HCT116 (cell line): ENCODE results near the gene CHST11. TPM values are rescaled to one million over a fixed set of nuclear protein-coding genes. Genes with fewer than 3 reads are reported as not detected.

ENCODE experiments used
- ATAC-seq: fragments of 200-7000 bp; cut with Tn5 transposase; 2 replicates; pipeline ENCODE4 v1.9.1; 2020; ENCODE audit warnings: mild to moderate bottlenecking, moderate library complexity
- BruUV-seq: library from RNA; stranded (reverse); fragments of 400-500 nt; replicated peaks from 2 replicates; lab custom pipeline; 2021; lab: Mats Ljungman, UMichigan
- CTCF ChIA-PET: fragments of 300-600 bp; sonication (Branson Sonifier 250); formaldehyde crosslinking; loops from one replicate; lab custom pipeline; 2021; ENCODE audit warnings: antibody characterized with exemption; lab: Charles Lee
- POLR2A ChIA-PET: fragments of 300-600, 350-600 bp; sonication (Branson Sonifier 250); formaldehyde crosslinking; loops from one replicate; lab custom pipeline; 2021; ENCODE audit warnings: antibody characterized with exemption; lab: Charles Lee
- RAD21 ChIA-PET, 2 experiments: fragments of 300-600 bp; sonication (Branson Sonifier 250); formaldehyde crosslinking; loops; one replicate each; lab custom pipeline; 2023; ENCODE audit warnings: low total read pairs in 2 of 2; ENCODE audit not compliant: uncharacterized antibody in 2 of 2, unreplicated experiment in 2 of 2, low non-redundant PET in 1 of 2; lab: Charles Lee
- DNase-seq: peaks from one replicate; pipeline ENCODE4 v3.0.0-alpha.2; 2010; ENCODE audit warnings: low read depth, low spot score
- H2AFZ ChIP-seq: fragments of 200-600 bp; shearing (Covaris generic), sonication (generic); 2 replicates; pipeline ENCODE4 v1.6.1; 2017; ENCODE audit warnings: low read depth, mixed run types, mixed read lengths, antibody characterized with exemption, low read length; ENCODE audit not compliant: poor library complexity, severe bottlenecking
- H3K27ac ChIP-seq: 2 replicates; pipeline ENCODE4 v1.5.1; 2012; ENCODE audit warnings: low read depth, low read length
- H3K27me3 ChIP-seq: fragments of 200-600 bp; sonication (generic); 2 replicates; pipeline ENCODE4 v1.6.1; 2016; ENCODE audit warnings: mixed run types, low read length, mixed read lengths; ENCODE audit not compliant: insufficient read depth
- H3K36me3 ChIP-seq, 2 experiments: fragments of 200-500 bp in 1 of 2; fragments of 200-600 bp in 1 of 2; sonication (Bioruptor generic) in 1 of 2; sonication (generic) in 1 of 2; 2 replicates each; pipeline versions ENCODE4 v1.5.1 to v1.6.1; 2014 to 2016; ENCODE audit warnings: low read length in 2 of 2, inconsistent platforms in 1 of 2, mixed read lengths in 1 of 2, mixed run types in 1 of 2; ENCODE audit not compliant: insufficient read depth in 2 of 2, control insufficient read depth in 1 of 2
- H3K4me1 ChIP-seq, 2 experiments: fragments of 200-600 bp in 1 of 2; sonication (generic) in 1 of 2; 2 replicates each; pipeline versions ENCODE4 v1.5.1 to v1.6.1; 2012 to 2017; ENCODE audit warnings: low read length in 2 of 2, inconsistent platforms in 1 of 2, mild to moderate bottlenecking in 1 of 2, mixed read lengths in 1 of 2, mixed run types in 1 of 2, moderate library complexity in 1 of 2; ENCODE audit not compliant: insufficient read depth in 2 of 2, control insufficient read depth in 1 of 2
- H3K4me2 ChIP-seq: fragments of 200-600 bp; sonication (generic); 2 replicates; pipeline ENCODE4 v1.6.1; 2017; ENCODE audit warnings: mixed run types, low read length, mixed read lengths
- H3K4me3 ChIP-seq, 2 experiments: fragments of 200-600 bp in 1 of 2; sonication (generic) in 1 of 2; replicated peaks in 1 of 2; 2 replicates each; pipeline ENCODE4 v1.5.1; 2011 to 2016; ENCODE audit warnings: low read length in 2 of 2, control low read depth in 1 of 2, low read depth in 1 of 2, mild to moderate bottlenecking in 1 of 2, mixed read lengths in 1 of 2, mixed run types in 1 of 2
- H3K79me2 ChIP-seq: fragments of 200-600 bp; sonication (generic); 2 replicates; pipeline ENCODE4 v1.6.1; 2017; ENCODE audit warnings: mild to moderate bottlenecking, mixed run types, low read length, moderate library complexity, mixed read lengths; ENCODE audit not compliant: insufficient read depth
- H3K9ac ChIP-seq: fragments of 200-600 bp; sonication (generic); 2 replicates; pipeline ENCODE4 v1.6.1; 2016; ENCODE audit warnings: low read length, mixed read lengths
- H3K9me2 ChIP-seq: fragments of 200-600 bp; sonication (generic), shearing (Covaris generic); 2 replicates; pipeline ENCODE4 v1.6.1; 2017; ENCODE audit warnings: mixed run types, mild to moderate bottlenecking, moderate library complexity; ENCODE audit not compliant: insufficient read depth
- H3K9me3 ChIP-seq, 2 experiments: fragments of 200-500 bp in 1 of 2; fragments of 200-600 bp in 1 of 2; sonication (Bioruptor generic) in 1 of 2; sonication (generic) in 1 of 2; 2 replicates each; pipeline ENCODE4 v1.6.1; 2014 to 2017; ENCODE audit warnings: low read length in 2 of 2, mixed read lengths in 2 of 2, inconsistent platforms in 1 of 2, low read depth in 1 of 2, mild to moderate bottlenecking in 1 of 2, mixed run types in 1 of 2, moderate library complexity in 1 of 2; ENCODE audit not compliant: control insufficient read depth in 1 of 2, insufficient read depth in 1 of 2
- H4K20me1 ChIP-seq: fragments of 200-600 bp; sonication (generic), shearing (Covaris generic); 2 replicates; pipeline ENCODE4 v1.6.1; 2017; ENCODE audit warnings: mixed run types, mild to moderate bottlenecking, moderate library complexity; ENCODE audit not compliant: insufficient read depth
- ATF3 ChIP-seq: IDR thresholded peaks from 2 replicates; pipeline ENCODE4 v1.6.1; 2012
- CTCF ChIP-seq, 3 experiments: fragments of 200-600 bp in 1 of 3; sonication (generic) in 1 of 3; IDR thresholded peaks in 2 of 3; conservative IDR thresholded peaks in 1 of 3; 2 replicates each; pipeline ENCODE4 v1.5.1; 2012 to 2017; ENCODE audit warnings: low read depth in 2 of 3, low read length in 2 of 3, antibody characterized with exemption in 1 of 3, borderline replicate concordance in 1 of 3, control low read depth in 1 of 3, mild to moderate bottlenecking in 1 of 3, mixed read lengths in 1 of 3, mixed run types in 1 of 3, moderate library complexity in 1 of 3; ENCODE audit not compliant: insufficient read depth in 1 of 3
- EGR1 ChIP-seq: IDR thresholded peaks from 2 replicates; pipeline ENCODE4 v1.6.1; 2012; ENCODE audit warnings: low read depth
- ELF1 ChIP-seq: IDR thresholded peaks from 2 replicates; pipeline ENCODE4 v1.6.1; 2012; ENCODE audit warnings: low read depth, borderline replicate concordance
- EZH2phosphoT487 ChIP-seq: fragments of 200-600 bp; IDR thresholded peaks from 2 replicates; pipeline ENCODE4 v1.6.1; 2018; ENCODE audit warnings: antibody characterized with exemption, borderline replicate concordance
- FOSL1 ChIP-seq: IDR thresholded peaks from 2 replicates; pipeline ENCODE4 v1.6.1; 2012; ENCODE audit warnings: low read depth
- JUND ChIP-seq: IDR thresholded peaks from 2 replicates; pipeline ENCODE4 v1.6.1; 2012
- POLR2A ChIP-seq: IDR thresholded peaks from 2 replicates; pipeline ENCODE4 v1.7.0; 2011; ENCODE audit warnings: borderline replicate concordance; ENCODE audit not compliant: insufficient read depth, insufficient read length; ENCODE audit errors: extremely low read depth
- TCF7L2 ChIP-seq: IDR thresholded peaks from 2 replicates; pipeline ENCODE4 v1.7.0; 2011; ENCODE audit warnings: borderline replicate concordance, inconsistent platforms; ENCODE audit not compliant: insufficient read depth, insufficient read length; ENCODE audit errors: extremely low read depth
- YY1 ChIP-seq: IDR thresholded peaks from 2 replicates; pipeline ENCODE4 v1.6.1; 2011; ENCODE audit warnings: low read length, low read depth, moderate library complexity, mild to moderate bottlenecking; ENCODE audit not compliant: insufficient replicate concordance; ENCODE audit errors: extremely low read depth
- ZBTB33 ChIP-seq: IDR thresholded peaks from 2 replicates; pipeline ENCODE4 v1.6.1; 2011; ENCODE audit warnings: mild to moderate bottlenecking, low read length, moderate library complexity; ENCODE audit not compliant: insufficient replicate concordance; ENCODE audit errors: extremely low read depth
- intact Hi-C: fragments of 100-400 bp; cut with micrococcal nuclease; formaldehyde crosslinking; loops from 2 replicates; pipeline ENCODE4 v1.10.0; 2022
- total RNA-seq: library from RNA; stranded (reverse); gene quantifications from one replicate; pipeline ENCODE4 v1.2.1, GENCODE V29; 2021; ENCODE audit not compliant: unreplicated experiment

Gene CHST11
- total RNA-seq, 1 experiment from 2014 or later: 10.1 TPM

GRCh38 chr12:104793285-104793684 lies 336.5 kb downstream of the CHST11 start:
- no peak for DNase-seq
- ChIA-PET POLR2A (no interaction called here), RAD21 (no interaction called here), CTCF (interaction anchor here (0.8 kb wide), 1 partner anchor 411 kb away, joined by 3 read pairs; no protein-coding TSS in a partner anchor)
- Histone ChIP-seq H3K79me2 (no peaks in the 10 kb centered on the region), H3K4me1 (peaks cover 5 to 29% of the 10 kb centered on the region in 2 experiments), H3K27ac (no peak overlapping the region), H4K20me1 (no peaks in the 10 kb centered on the region), H3K36me3 (no peaks in the 10 kb centered on the region), H3K4me2 (no peak overlapping the region), H3K4me3 (no peak overlapping the region), H2AFZ (peak overlapping the region; percentile 80), H3K27me3 (no peaks in the 10 kb centered on the region), H3K9ac (no peak overlapping the region), H3K9me2 (no peaks in the 10 kb centered on the region), H3K9me3 (no peaks in the 10 kb centered on the region)
- ATAC-seq: no peak
- TF ChIP-seq EGR1: no peak
- TF ChIP-seq FOSL1: no peak
- no peak for TF ChIP-seq ZBTB33
- no peak for TF ChIP-seq CTCF (IDR thresholded peaks at IDR 0.05 in 2 of 3, conservative IDR thresholded peaks at IDR 0.05 in 1 of 3; ENCODE audit: borderline replicate concordance in 1 of 3, insufficient read depth in 1 of 3, low read depth in 2 of 3, low read length in 2 of 3)
- TF ChIP-seq JUND: no peak
- TF ChIP-seq EZH2phosphoT487: no peak
- TF ChIP-seq ATF3: no peak
- TF ChIP-seq YY1: no peak
- TF ChIP-seq POLR2A: no peak
- TF ChIP-seq TCF7L2: no peak
- TF ChIP-seq ELF1: no peak
- intact Hi-C loops: no loop called here
- BruUV-seq: no TSS peak
